GM12892 (cell line): ENCODE results near the gene ZNF226. TPM values are rescaled to one million over a fixed set of nuclear protein-coding genes. Genes with fewer than 3 reads are reported as not detected.
"Not testable (repeated sequence)": the region's sequence is repeated elsewhere in the genome, so short reads cannot be mapped to it uniquely, and the experiment has no call there.

ENCODE experiments used
- DNase-seq: peaks from one replicate; pipeline ENCODE4 v3.0.0; 2011; ENCODE audit not compliant: insufficient read length
- FAIRE-seq: peaks from 2 replicates; lab custom pipeline; 2011; peaks lifted over from hg19 to GRCh38; lab: Jason Lieb, UNC
- POLR2A ChIP-seq: IDR thresholded peaks from 2 replicates; pipeline ENCODE4 v1.6.1; 2011; ENCODE audit warnings: low read depth, low read length, control low read depth
- POLR2AphosphoS5 ChIP-seq: IDR thresholded peaks from 2 replicates; pipeline ENCODE4 v1.6.1; 2011; ENCODE audit warnings: low read depth, low read length, control low read depth
- TAF1 ChIP-seq: IDR thresholded peaks from 2 replicates; pipeline ENCODE4 v1.6.1; 2011; ENCODE audit warnings: low read depth, mild to moderate bottlenecking, control low read depth, low read length, borderline replicate concordance
- polyA plus RNA-seq: library from polyadenylated mRNA; unstranded; fragments of >200 nt; gene quantifications from one replicate; pipeline ENCODE4 v1.2.1, GENCODE V29; 2012; ENCODE audit warnings: missing spikeins, inconsistent platforms; ENCODE audit not compliant: missing spikeins

Gene ZNF226
- polyA plus RNA-seq: 27.1 TPM

GRCh38 chr19:44164673-44165512 lies at the start of gene ZNF226:
TSS of gene ZNF226 (plus strand) at chr19:44165100. CDS start at chr19:44170081, 4,981 bp downstream.
- peak; percentile 52 for DNase-seq
- FAIRE-seq: peak; percentile 99
- TF ChIP-seq TAF1: no peak; the same call in 1 of the 2 replicates
- TF ChIP-seq POLR2AphosphoS5: peak; percentile 84
- peak; percentile 81 for TF ChIP-seq POLR2A

DNA sequence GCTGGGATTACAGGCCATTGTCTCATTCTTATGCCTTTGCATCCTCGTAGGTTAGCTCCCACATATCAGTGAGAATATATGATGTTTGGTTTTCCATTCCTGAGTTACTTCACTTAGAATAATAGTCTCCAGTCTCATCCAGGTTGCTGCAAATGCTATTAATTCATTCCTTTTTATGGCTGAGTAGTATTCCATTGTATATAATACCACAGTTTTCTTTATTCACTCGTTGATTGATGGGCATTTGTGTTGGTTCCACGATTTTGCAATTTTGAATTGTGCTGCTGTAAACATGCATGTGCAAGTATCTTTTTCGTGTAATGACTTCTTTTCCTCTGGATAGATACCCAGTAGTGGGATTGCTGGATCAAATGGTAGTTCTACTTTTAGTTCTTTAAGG lies 43.7 kb upstream of the ZNF226 start:
- not testable (repeated sequence) for DNase-seq, FAIRE-seq

- FAIRE-seq (no peak), DNase-seq (no peak)
- TF ChIP-seq TAF1 (no peak), POLR2A (no peak), POLR2AphosphoS5 (no peak)
Measured at GRCh38 chr19:44131955-44132354, 32.9 kb upstream of the ZNF226 start.

GRCh38 chr19:44141191-44142058 lies 23.5 kb upstream of the ZNF226 start, which contains the start of gene ZNF234:
TSS of gene ZNF234 (plus strand) at chr19:44141554. CDS start at chr19:44144633, 3,079 bp downstream.
- peak; percentile 94 for FAIRE-seq
- TF ChIP-seq POLR2AphosphoS5: no peak
- TF ChIP-seq TAF1: peak; percentile 16; the same call in 1 of the 2 replicates
- TF ChIP-seq POLR2A: peak; percentile 63; the same call in 1 of the 2 replicates
- DNase-seq: peak; percentile 72

DNA sequence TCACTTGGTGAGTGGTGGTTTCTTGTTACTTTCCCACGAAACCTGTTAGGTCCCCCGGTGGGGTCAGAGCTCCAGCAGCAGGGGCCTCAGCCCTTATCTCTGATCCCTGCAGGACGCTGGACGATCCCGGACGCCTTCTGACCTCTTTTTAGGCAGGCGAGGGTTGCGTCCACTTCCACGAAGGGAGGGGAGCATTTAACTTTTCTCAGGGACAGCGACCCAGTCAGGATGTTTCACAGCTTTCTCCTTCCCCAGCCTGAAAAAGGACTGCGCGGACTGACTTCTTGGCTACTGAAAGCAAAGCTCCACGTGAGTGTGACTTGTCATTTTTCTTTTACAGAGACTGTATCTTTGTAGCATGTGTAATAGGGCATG lies 22.9 kb upstream of the ZNF226 start:
- no peak for DNase-seq
- no peak for TF ChIP-seq TAF1
- FAIRE-seq: peak; percentile 61

GRCh38 chr19:44149776-44150175 lies 15.1 kb upstream of the ZNF226 start:
- no peak for DNase-seq
- no peak for FAIRE-seq
- TF ChIP-seq TAF1 (no peak), POLR2AphosphoS5 (no peak), POLR2A (no peak)

- no peak for FAIRE-seq
- TF ChIP-seq POLR2AphosphoS5 (no peak), POLR2A (no peak), TAF1 (no peak)
- no peak for DNase-seq
Measured at GRCh38 chr19:44151491-44151890, 13.4 kb upstream of the ZNF226 start.

- TF ChIP-seq POLR2AphosphoS5: no peak
- no peak for TF ChIP-seq TAF1
- no peak for TF ChIP-seq POLR2A
Measured at GRCh38 chr19:44156475-44156874, 8.4 kb upstream of the ZNF226 start.

GRCh38 chr19:44163789-44164188 lies 1.1 kb upstream of the ZNF226 start:
- FAIRE-seq: no peak
- TF ChIP-seq POLR2A (no peak), POLR2AphosphoS5 (no peak), TAF1 (no peak)
- no peak for DNase-seq

More at GRCh38 chr19:44156475-44156874, 8.4 kb upstream of the ZNF226 start:
- no peak for FAIRE-seq
- no peak for DNase-seq

DNA sequence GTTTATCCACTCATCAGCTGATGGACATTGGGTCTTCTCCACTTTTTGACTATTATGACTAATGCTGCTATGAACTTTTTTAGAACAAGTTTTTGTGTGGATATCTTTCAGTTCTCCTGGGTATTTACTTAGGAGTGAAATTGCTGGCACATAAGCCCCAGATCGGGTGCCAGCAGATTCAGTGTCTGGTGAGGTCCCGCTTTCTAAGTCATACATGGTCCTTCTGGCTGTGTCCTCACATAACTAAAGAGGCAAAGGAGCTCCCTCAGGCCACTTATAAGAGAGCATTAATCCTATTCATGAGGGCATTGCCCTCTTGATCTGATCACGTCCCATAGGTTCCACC lies 600 bp upstream of the ZNF226 start:
- no peak for DNase-seq
- FAIRE-seq: no peak
- no peak for TF ChIP-seq POLR2A
- TF ChIP-seq POLR2AphosphoS5: no peak
- no peak for TF ChIP-seq TAF1

DNA sequence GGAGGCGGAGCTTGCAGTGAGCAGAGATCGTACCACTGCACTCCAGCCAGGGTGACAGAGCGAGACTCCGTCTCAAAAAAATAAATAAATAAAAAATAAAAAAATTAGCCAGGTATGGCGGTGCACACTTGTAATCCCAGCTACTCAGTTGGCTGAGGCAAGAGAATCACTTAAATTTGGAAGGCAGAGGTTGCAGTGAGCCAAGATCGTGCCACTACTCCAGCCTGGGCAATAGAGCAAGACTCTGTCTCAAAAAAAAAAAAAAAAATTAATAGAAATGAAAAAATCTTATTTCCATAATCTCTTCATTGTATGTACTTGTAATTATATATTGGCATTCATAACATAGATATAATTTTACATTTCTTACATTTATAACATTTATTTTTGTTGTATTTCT lies 5.8 kb downstream of the ZNF226 start:
- not testable (repeated sequence) for DNase-seq, FAIRE-seq

DNA sequence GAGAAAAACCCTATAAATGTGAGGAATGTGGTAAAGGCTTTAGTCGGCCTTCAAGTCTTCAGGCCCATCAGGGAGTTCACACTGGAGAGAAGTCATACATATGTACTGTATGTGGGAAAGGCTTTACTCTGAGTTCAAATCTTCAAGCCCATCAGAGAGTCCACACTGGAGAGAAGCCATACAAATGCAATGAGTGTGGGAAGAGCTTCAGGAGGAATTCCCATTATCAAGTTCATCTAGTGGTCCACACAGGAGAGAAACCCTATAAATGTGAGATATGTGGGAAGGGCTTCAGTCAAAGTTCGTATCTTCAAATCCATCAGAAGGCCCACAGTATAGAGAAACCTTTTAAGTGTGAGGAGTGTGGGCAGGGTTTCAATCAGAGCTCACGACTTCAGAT lies 11.7 kb downstream of the ZNF226 start:
- DNase-seq (no peak), FAIRE-seq (no peak)
- no peak for TF ChIP-seq POLR2A
- no peak for TF ChIP-seq TAF1
